ENCODE results near the gene PDE1A.

GRCh38 chr2:182266909-182267308, 159.9 kb downstream of the PDE1A start:
- TF ChIP-seq SUZ12 (IDR thresholded peaks at IDR 0.05; ENCODE audit: extremely low read depth, insufficient read depth, insufficient read length) (no peak), YY1 (IDR thresholded peaks at IDR 0.05; ENCODE audit: insufficient read depth, insufficient read length) (no peak), ZNF274 (IDR thresholded peaks at IDR 0.05; ENCODE audit: low read depth, low read length) (no peak)
